Mesenchymal stem cell (in vitro differentiated cells and primary cell): ENCODE results near the gene CYP46A1.

Source experiments
- DNase-seq: peaks from one replicate; pipeline ENCODE4 v3.0.0-alpha.2; 2013
- H2AFZ ChIP-seq: one replicate; pipeline ENCODE4 v1.6.1; 2013; ENCODE audit warnings: low read depth, mild to moderate bottlenecking, control low read depth, inconsistent platforms, low read length, moderate library complexity
- H2AK5ac ChIP-seq: 2 replicates; pipeline ENCODE4 v1.6.1; 2013; ENCODE audit warnings: low read length, moderate library complexity, mild to moderate bottlenecking, inconsistent platforms; ENCODE audit not compliant: severe bottlenecking
- H2BK120ac ChIP-seq: one replicate; pipeline ENCODE4 v1.6.1; 2013; ENCODE audit warnings: low read depth, mild to moderate bottlenecking, inconsistent platforms, low read length, moderate library complexity
- H2BK12ac ChIP-seq, 2 experiments: one replicate each; pipeline ENCODE4 v1.6.1; 2013; ENCODE audit warnings: inconsistent platforms in 2 of 2, low read length in 2 of 2, mild to moderate bottlenecking in 2 of 2, moderate library complexity in 2 of 2, control low read depth in 1 of 2
- H2BK15ac ChIP-seq: one replicate; pipeline ENCODE4 v1.6.1; 2013; ENCODE audit warnings: mild to moderate bottlenecking, low read depth, inconsistent platforms; ENCODE audit not compliant: poor library complexity, severe bottlenecking
- H2BK5ac ChIP-seq: 2 replicates; pipeline ENCODE4 v1.6.1; 2013; ENCODE audit warnings: low read depth, mild to moderate bottlenecking, low read length, control low read depth, inconsistent platforms; ENCODE audit not compliant: poor library complexity, severe bottlenecking
- H3K14ac ChIP-seq, 2 experiments: one replicate each; pipeline ENCODE4 v1.6.1; 2013; ENCODE audit warnings: inconsistent platforms in 2 of 2, low read length in 2 of 2, control low read depth in 1 of 2, mild to moderate bottlenecking in 1 of 2, moderate library complexity in 1 of 2
- H3K18ac ChIP-seq, 2 experiments: one replicate each; pipeline ENCODE4 v1.6.1; 2013; ENCODE audit warnings: inconsistent platforms in 2 of 2, low read length in 2 of 2, control low read depth in 1 of 2, low read depth in 1 of 2, mild to moderate bottlenecking in 1 of 2
- H3K23ac ChIP-seq, 2 experiments: one replicate each; pipeline ENCODE4 v1.6.1; 2013; ENCODE audit warnings: inconsistent platforms in 2 of 2, low read length in 2 of 2, mild to moderate bottlenecking in 2 of 2, moderate library complexity in 2 of 2, control low read depth in 1 of 2
- H3K27ac ChIP-seq: 2 replicates; pipeline ENCODE4 v1.5.1; 2013; ENCODE audit warnings: mild to moderate bottlenecking, moderate library complexity, low read length, control low read depth, inconsistent platforms; ENCODE audit not compliant: poor library complexity, severe bottlenecking
- H3K27me3 ChIP-seq, 2 experiments: 2 replicates each; pipeline versions ENCODE4 v1.6.1 to v1.7.0; 2013; ENCODE audit warnings: low read length in 2 of 2, mild to moderate bottlenecking in 2 of 2, moderate library complexity in 2 of 2, control low read depth in 1 of 2, inconsistent platforms in 1 of 2; ENCODE audit not compliant: control insufficient read depth in 1 of 2, insufficient read depth in 1 of 2
- H3K36me3 ChIP-seq, 2 experiments: 2 replicates each; pipeline versions ENCODE4 v1.6.1 to v1.7.0; 2013; ENCODE audit warnings: low read length in 2 of 2, control low read depth in 1 of 2, inconsistent platforms in 1 of 2, low read depth in 1 of 2, mild to moderate bottlenecking in 1 of 2; ENCODE audit not compliant: insufficient read depth in 2 of 2, control insufficient read depth in 1 of 2
- H3K4ac ChIP-seq, 2 experiments: one replicate each; pipeline ENCODE4 v1.6.1; 2013; ENCODE audit warnings: inconsistent platforms in 2 of 2, low read length in 2 of 2, mild to moderate bottlenecking in 2 of 2, moderate library complexity in 2 of 2, control low read depth in 1 of 2, low read depth in 1 of 2
- H3K4me1 ChIP-seq: 2 replicates; pipeline ENCODE4 v1.6.1; 2013; ENCODE audit warnings: low read depth, low read length, control low read depth; ENCODE audit not compliant: control insufficient read depth, insufficient read depth
- H3K4me2 ChIP-seq: 2 replicates; pipeline ENCODE4 v1.6.1; 2013; ENCODE audit warnings: low read length, mild to moderate bottlenecking, inconsistent platforms; ENCODE audit not compliant: poor library complexity, severe bottlenecking
- H3K4me3 ChIP-seq, 2 experiments: 2 replicates each; pipeline versions ENCODE4 v1.5.1 to v1.7.0; 2013; ENCODE audit warnings: low read length in 2 of 2, mild to moderate bottlenecking in 2 of 2, control low read depth in 1 of 2, low read depth in 1 of 2; ENCODE audit not compliant: insufficient read depth in 1 of 2
- H3K79me1 ChIP-seq: replicated peaks from 2 replicates; pipeline ENCODE4 v1.6.1; 2013; ENCODE audit warnings: mild to moderate bottlenecking, control low read depth, low read length, inconsistent platforms; ENCODE audit not compliant: poor library complexity, severe bottlenecking
- H3K9ac ChIP-seq: 2 replicates; pipeline ENCODE4 v1.7.0; 2013; ENCODE audit warnings: mild to moderate bottlenecking, low read length, moderate library complexity
- H3K9me3 ChIP-seq: 2 replicates; pipeline ENCODE4 v1.7.0; 2013; ENCODE audit warnings: mild to moderate bottlenecking, low read length; ENCODE audit not compliant: control insufficient read depth
- H4K8ac ChIP-seq: one replicate; pipeline ENCODE4 v1.6.1; 2013; ENCODE audit warnings: inconsistent platforms, mild to moderate bottlenecking, low read length, moderate library complexity
- H4K91ac ChIP-seq: one replicate; pipeline ENCODE4 v1.6.1; 2013; ENCODE audit warnings: mild to moderate bottlenecking, low read length, inconsistent platforms
- WGBS: methylation state at CpG from one replicate; pipeline ENCODE4 v1.1.7; 2013; ENCODE audit warnings: mixed read lengths; 5-methylcytosine and 5-hydroxymethylcytosine counted together

CYP46A1 gene

GRCh38 chr14:99749763-99750715 lies 65.9 kb downstream of the CYP46A1 start:
- Histone ChIP-seq H3K18ac (peak overlapping the region; percentile 10 to 58), H2BK120ac (no peak overlapping the region), H2BK12ac (peak overlapping the region in 1 of 2 experiments; percentile 56), H3K27ac (no peak overlapping the region), H3K9ac (peak overlapping the region; percentile 45), H3K14ac (no peak overlapping the region), H4K8ac (no peak overlapping the region), H2BK15ac (no peak overlapping the region), H3K4me2 (no peak overlapping the region), H3K23ac (no peak overlapping the region), H2BK5ac (no peak overlapping the region), H2AK5ac (peak overlapping the region; percentile 32), H2AFZ (no peak overlapping the region), H4K91ac (no peak overlapping the region), H3K4ac (peak overlapping the region in 1 of 2 experiments; percentile 3), H3K36me3 (no peaks in the 10 kb centered on the region), H3K9me3 (no peaks in the 10 kb centered on the region), H3K27me3 (peaks cover 0 to 10% of the 10 kb centered on the region in 2 experiments), H3K4me3 (no peak overlapping the region), H3K79me1 (no peaks in the 10 kb centered on the region), H3K4me1 (peaks cover 56% of the 10 kb centered on the region)
- DNase-seq: no peak
- 90% methylated on average over 23 of the region's 23 CpGs for WGBS

GRCh38 chr14:99750746-99751450 lies 66.8 kb downstream of the CYP46A1 start:
- DNase-seq: no peak
- H3K36me3 ChIP-seq: no peaks in the 10 kb centered on the region
- H3K4ac ChIP-seq: peak overlapping the region in 1 of 2 experiments; percentile 43
- peak overlapping the region; percentile 44 for H4K91ac ChIP-seq
- no peak overlapping the region for H2BK120ac ChIP-seq
- H3K9me3 ChIP-seq: no peaks in the 10 kb centered on the region
- H4K8ac ChIP-seq: no peak overlapping the region
- H3K27ac ChIP-seq: no peak overlapping the region
- H3K18ac ChIP-seq: peak overlapping the region; percentile 38 to 54
- no peaks in the 10 kb centered on the region for H3K79me1 ChIP-seq
- H3K4me1 ChIP-seq: peaks cover 60% of the 10 kb centered on the region
- H3K4me3 ChIP-seq: no peak overlapping the region
- H3K23ac ChIP-seq: no peak overlapping the region
- peak overlapping the region; percentile 73 to 89 for H2BK12ac ChIP-seq
- 90% methylated on average over 9 of the region's 11 CpGs for WGBS
- no peak overlapping the region for H3K4me2 ChIP-seq
- H2BK5ac ChIP-seq: no peak overlapping the region
- no peak overlapping the region for H3K9ac ChIP-seq
- H2AFZ ChIP-seq: no peak overlapping the region
- no peak overlapping the region for H2BK15ac ChIP-seq
- H3K14ac ChIP-seq: peak overlapping the region in 1 of 2 experiments; percentile 29
- H2AK5ac ChIP-seq: no peak overlapping the region
- peaks cover 0 to 10% of the 10 kb centered on the region in 2 experiments for H3K27me3 ChIP-seq

- Histone ChIP-seq H3K27me3 (peaks cover 0 to 10% of the 10 kb centered on the region in 2 experiments), H3K79me1 (no peaks in the 10 kb centered on the region), H2BK12ac (peak overlapping the region; percentile 4 to 89), H2BK15ac (no peak overlapping the region), H4K91ac (no peak overlapping the region), H3K18ac (peak overlapping the region; percentile 38 to 78), H3K4me3 (no peak overlapping the region), H2BK5ac (no peak overlapping the region), H2AK5ac (peak overlapping the region; percentile 88), H3K36me3 (no peaks in the 10 kb centered on the region), H2BK120ac (peak overlapping the region; percentile 51), H3K9me3 (no peaks in the 10 kb centered on the region), H3K4ac (peak overlapping the region in 1 of 2 experiments; percentile 70), H2AFZ (no peak overlapping the region), H3K14ac (peak overlapping the region in 1 of 2 experiments; percentile 49), H3K4me2 (no peak overlapping the region), H3K9ac (peak overlapping the region; percentile 60), H4K8ac (no peak overlapping the region), H3K4me1 (peaks cover 59% of the 10 kb centered on the region), H3K23ac (no peak overlapping the region), H3K27ac (peak overlapping the region; percentile 65)
- WGBS: 38% methylated on average over 25 of the region's 25 CpGs
- DNase-seq: peak; percentile 90
Measured at GRCh38 chr14:99751539-99752485, 67.7 kb downstream of the CYP46A1 start.
